ENCODE results near the gene ACADSB.

Gene ACADSB

GRCh38 chr10:123001370-123001769 is 7.4 kb upstream of the ACADSB start:
- no peak for DNase-seq (ENCODE audit: low read depth, low spot score)

DNA sequence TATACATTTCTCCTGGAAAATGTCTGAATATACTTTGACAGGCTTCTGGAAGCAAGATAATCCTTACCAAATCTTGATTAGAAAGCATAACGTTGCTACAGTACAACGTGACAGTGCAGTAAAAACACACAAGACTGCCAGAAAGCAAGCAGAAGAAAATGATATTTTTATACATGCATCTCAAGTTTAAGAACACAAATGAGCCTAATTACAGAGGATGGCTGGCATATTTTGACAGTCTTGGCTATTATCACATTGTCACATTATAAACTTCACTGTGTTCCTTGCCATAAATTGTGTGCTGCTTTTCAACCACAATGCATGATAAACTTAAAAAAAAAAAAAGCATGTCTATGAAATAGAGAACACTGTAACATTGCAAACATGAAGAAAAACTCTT is 4.5 kb upstream of the ACADSB start:
- DNase-seq (ENCODE audit: low read depth, low spot score) = no peak

GRCh38 chr10:123007558-123008354 is 1.1 kb upstream of the ACADSB start:
- DNase-seq (ENCODE audit: low read depth, low spot score) = no peak

GRCh38 chr10:123009105-123009820 is 457 bp downstream of the ACADSB start:
- DNase-seq (ENCODE audit: low read depth, low spot score) = no peak

DNA sequence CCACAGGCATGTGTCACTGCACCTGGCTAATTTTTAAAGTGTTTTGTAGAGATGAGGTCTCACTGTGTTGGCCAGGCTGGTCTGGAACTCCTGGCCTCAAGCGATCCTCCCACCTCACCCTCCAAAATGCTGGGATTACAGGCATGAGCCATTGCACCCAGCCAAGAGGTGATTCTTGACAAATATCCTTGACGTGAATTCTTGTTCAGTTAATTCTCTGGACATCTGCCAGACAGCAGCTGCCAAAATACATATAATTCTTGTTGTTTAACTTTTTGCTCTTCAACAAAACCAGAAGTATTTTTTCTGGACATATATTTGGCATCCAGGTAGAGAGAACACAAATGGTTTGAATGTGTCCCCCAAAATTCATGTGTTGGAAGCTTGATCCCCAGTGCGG is 3.2 kb downstream of the ACADSB start:
- DNase-seq (ENCODE audit: low read depth, low spot score) = no peak

GRCh38 chr10:123013456-123014419 is 4.9 kb downstream of the ACADSB start:
- no peak for DNase-seq (ENCODE audit: low read depth, low spot score)

GRCh38 chr10:123014772-123015171 is 6.0 kb downstream of the ACADSB start:
- DNase-seq (ENCODE audit: low read depth, low spot score) = no peak

GRCh38 chr10:123016228-123016627 is 7.4 kb downstream of the ACADSB start:
- DNase-seq (ENCODE audit: low read depth, low spot score) = no peak

DNA sequence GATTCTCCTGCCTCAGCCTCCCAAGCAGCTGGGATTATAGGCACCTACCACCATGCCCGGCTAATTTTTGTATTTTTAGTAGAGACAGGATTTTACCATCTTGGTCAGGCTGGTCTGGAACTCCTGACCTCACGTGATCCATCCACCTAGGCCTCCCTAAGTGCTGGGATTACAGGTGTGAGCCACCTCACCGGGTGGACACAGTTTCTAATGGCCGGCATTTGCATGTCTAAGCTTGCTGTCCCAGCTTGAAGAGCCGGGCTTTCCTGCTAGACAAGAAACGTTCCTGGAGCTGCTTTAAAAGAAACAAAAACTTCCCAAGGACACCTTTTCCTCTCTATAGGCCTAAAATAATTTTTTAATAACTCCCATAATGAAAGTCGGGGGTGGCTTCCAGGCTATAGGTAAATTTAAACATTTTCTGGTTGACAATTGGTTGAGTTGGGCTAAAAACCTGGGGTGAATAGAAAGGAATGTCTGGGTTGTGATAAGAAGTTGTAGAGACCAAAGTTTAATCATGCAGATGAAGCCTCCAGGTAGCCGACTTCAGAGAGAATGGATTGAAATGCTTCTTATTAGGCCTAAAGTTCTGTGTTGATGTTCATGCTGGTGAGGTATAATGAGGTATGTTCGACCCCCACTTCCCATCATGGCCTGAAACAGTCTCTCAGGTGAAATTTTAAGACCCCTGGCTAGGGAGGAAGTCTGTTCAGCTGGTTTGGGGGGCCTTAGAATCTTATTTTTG is 8.8 kb downstream of the ACADSB start:
- DNase-seq (ENCODE audit: low read depth, low spot score) = no peak

GRCh38 chr10:123018531-123018930 is 9.7 kb downstream of the ACADSB start:
- DNase-seq (ENCODE audit: low read depth, low spot score) = no peak

- no peak for DNase-seq (ENCODE audit: low read depth, low spot score)
These were observed 10.5 kb downstream of the ACADSB start for GRCh38 chr10:123019264-123019663.

DNA sequence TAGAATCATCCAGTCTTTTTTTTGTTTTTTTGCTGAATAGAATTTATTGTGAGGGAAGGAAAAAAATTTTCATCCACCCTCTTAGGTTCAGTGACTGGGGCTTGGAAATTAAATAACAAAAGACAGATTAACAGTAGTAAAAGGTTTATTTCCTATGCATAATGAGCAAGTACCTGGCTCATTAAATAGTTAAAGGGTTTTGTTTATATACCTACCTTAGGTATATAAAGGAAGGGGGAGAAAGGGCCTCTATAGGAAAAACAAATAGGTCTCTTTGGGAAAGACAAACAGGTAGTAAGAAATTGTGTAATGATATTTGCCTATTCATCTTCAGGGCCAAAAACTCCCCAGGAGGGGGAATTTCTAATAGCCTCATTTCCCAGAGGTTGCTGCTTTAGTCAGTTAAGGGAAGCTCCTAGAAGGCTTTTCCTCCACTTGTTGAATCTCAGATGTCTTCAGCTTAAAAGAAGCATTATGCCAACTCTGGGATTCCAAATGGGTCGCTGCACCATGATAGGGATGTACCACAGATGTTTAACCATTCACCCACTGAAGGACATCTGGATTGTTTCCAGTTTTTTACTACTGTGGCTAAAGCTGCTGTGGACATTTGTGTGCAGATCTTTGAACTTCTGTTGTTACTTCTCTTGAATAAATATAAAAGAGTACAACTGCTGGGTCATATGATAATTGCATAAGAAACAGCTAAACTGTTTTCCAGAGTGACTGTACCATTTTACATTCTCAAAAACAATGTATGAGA is 11.3 kb downstream of the ACADSB start:
- no peak for DNase-seq (ENCODE audit: low read depth, low spot score)

DNA sequence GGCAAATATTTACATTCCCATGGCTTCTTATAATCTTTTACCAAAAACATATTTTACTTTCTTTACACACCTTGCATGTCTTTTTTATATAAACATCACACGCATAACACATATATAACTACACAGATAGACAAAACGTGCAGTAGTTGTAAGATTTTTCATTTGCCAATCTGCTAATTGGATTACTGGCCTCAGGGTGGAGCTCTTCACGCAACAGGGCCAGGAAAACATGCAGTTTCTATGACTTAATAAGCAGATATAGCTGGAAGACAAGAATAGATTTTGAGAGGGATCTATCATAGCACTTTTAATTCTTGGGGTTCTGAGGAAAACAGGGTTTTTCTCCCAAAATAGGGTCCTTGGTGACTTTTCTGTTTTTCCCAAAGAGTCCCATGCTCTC is 12.7 kb downstream of the ACADSB start:
- no peak for DNase-seq (ENCODE audit: low read depth, low spot score)

DNA sequence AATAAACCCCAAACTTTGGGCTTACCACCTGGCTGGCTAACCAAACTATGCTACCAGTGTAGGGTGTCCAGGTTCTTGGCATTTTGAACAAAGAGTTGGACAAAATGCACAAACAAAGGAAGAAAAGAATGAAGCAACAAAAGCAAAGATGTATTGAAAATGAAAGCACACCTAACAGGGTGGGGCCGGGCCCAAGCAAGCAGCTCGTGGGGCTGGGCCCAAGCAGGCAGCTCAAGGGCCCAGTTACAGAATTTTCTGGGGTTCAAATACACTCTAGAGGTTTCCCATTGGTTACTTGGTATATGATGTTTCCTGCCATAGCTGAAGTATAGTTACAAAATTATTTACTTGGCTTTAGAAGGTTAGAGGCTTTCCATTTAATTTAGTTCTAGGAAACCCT is 15.7 kb downstream of the ACADSB start:
- DNase-seq (ENCODE audit: low read depth, low spot score) = no peak

DNA sequence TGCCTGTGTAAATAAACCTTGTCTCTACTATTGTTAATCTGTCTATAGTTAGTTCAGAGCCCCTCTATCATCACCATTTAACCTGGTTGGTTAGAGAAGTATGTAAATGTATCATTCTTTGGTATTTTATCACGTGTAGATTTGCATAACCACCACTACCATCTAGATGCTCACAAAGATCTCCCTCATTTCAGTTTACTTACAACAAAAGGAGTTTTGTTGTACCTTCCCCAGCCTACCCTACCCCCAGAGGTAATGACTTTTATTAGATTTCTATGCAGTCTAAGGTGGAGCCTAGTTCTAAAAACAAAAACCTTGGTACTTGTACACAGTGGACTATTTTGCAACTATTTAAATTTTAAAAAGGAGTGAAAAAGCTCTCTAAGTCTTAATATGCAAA is 17.5 kb downstream of the ACADSB start:
- DNase-seq (ENCODE audit: low read depth, low spot score) = no peak

- DNase-seq (ENCODE audit: low read depth, low spot score) = no peak
These were observed 19.1 kb downstream of the ACADSB start for GRCh38 chr10:123027861-123028260.

GRCh38 chr10:123031124-123031523 is 22.3 kb downstream of the ACADSB start:
- no peak for DNase-seq (ENCODE audit: low read depth, low spot score)

- DNase-seq (ENCODE audit: low read depth, low spot score) = no peak
These were observed 25.5 kb downstream of the ACADSB start for GRCh38 chr10:123034332-123034731.

- DNase-seq (ENCODE audit: low read depth, low spot score) = no peak
These were observed 26.8 kb downstream of the ACADSB start for GRCh38 chr10:123035467-123036086.

All from activated naive CD8-positive, alpha-beta T cell treated with anti-CD3 and anti-CD28 coated beads, Interleukin-2, amount 50 U/mL, for 16 hours (primary cell).